NCI-H2081 (cell line): ENCODE data around the gene EIF4A3.
"Not testable (repeated sequence)": the region's sequence is repeated elsewhere in the genome, so short reads cannot be mapped to it uniquely, and the experiment has no call there.

Source experiments
- DNase-seq, 2 experiments: peaks; one replicate each; lab custom pipeline; 2025; lab: John Stamatoyannopoulos, UW

The EIF4A3 gene

DNA sequence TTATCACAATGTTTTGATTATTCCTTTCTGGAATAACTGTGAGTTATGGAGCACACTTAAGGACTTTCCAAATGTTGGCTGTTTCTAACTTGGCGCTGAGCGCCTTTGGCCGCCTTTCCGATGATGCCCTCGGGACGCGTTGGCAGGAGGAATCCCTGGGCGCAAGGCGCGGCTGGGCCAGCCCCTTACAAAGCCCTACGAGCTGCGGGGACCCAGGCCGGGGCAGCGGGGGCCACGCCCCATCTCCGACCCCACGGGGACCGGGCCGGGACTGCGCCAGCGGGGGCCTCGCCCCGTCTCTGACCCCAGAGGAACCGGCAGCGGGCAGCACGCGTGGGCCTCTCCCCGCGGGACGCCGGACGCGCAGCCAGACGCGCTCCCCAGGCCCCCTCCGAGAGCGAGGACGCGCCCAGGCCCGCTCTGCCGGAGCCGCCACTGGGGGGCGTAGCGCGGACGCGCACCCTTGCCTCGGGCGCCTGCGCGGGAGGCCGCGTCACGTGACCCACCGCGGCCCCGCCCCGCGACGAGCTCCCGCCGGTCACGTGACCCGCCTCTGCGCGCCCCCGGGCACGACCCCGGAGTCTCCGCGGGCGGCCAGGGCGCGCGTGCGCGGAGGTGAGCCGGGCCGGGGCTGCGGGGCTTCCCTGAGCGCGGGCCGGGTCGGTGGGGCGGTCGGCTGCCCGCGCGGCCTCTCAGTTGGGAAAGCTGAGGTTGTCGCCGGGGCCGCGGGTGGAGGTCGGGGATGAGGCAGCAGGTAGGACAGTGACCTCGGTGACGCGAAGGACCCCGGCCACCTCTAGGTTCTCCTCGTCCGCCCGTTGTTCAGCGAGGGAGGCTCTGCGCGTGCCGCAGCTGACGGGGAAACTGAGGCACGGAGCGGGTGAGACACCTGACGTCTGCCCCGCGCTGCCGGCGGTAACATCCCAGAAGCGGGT, 45.6 kb downstream of the EIF4A3 start, which contains the start of gene GAA:
Gene GAA (plus strand): TSS at position 571 of the 935 bp plus-strand sequence. CDS start 3,006 bp downstream, outside the sequence.
- DNase-seq, result peak; percentile 87 to 88

GRCh38 chr17:80100035-80100323, 46.9 kb downstream of the EIF4A3 start:
- no peak for DNase-seq

GRCh38 chr17:80099291-80100034, 47.5 kb downstream of the EIF4A3 start:
- no peak for DNase-seq

DNA sequence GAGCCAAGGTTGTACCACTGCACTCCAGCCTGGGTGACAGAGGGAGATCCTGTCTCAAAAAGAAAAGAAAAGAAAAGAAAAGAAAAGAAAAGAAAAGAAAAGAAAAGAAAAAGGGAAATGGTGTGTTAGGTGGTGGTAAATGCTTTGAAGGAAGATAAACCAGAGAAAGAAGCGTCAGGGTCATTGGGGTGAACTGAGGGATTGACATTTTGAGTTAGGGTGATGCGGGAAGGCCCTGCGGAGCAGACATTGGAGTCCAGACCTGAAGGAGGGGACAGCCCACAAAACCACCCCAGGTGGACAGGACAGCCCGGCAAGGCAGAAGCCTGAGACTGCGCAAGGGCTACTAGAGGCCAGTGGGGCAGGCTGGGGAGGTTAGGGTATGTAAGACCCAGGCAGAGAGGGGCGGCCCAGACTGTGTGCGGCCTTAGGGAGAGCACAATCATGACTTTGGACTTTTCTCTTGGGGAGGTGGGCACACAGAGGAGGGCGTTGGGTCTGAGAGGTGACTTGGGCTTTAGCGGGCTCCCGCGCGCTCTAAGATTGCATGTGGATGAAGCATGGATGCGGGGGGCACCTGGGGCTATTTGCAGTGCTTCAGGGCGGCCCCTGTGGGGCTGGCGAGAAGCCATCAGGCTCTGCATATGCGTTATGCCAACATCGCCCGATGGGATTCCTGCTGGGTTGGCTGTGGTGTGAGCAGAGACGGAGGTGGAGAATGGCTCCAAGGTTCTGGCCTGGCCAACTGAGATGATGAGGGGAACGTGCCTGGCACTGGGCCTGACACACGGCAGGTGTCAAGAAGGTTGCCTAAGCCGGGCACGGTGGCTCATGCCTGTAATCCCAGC, 48.9 kb downstream of the EIF4A3 start:
- peak; percentile 15 to 49 for DNase-seq

DNA sequence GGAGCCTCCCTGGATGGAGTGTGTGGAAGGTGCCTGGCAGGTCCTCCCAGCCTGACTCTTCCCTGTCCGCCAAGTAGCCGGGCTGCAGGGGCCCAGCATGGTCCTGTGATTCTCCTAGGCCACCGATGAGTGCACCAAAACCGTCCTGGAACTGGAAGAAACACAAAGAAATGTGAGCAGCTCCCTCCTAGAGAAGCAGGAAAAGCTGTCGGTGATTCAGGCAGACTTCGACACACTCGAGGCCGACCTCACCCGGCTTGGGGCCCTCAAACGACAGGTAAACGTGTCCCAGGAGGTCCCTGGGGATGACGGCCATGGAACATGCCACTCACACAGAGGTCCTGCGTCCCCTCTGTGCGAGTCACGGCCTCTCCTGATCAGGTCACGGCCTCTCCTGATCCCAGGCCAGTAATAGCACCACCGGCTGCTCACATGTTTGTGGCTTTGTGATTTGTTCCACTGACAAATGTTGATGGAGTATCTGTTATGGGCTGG, 49.8 kb downstream of the EIF4A3 start:
- DNase-seq, result no peak

DNA sequence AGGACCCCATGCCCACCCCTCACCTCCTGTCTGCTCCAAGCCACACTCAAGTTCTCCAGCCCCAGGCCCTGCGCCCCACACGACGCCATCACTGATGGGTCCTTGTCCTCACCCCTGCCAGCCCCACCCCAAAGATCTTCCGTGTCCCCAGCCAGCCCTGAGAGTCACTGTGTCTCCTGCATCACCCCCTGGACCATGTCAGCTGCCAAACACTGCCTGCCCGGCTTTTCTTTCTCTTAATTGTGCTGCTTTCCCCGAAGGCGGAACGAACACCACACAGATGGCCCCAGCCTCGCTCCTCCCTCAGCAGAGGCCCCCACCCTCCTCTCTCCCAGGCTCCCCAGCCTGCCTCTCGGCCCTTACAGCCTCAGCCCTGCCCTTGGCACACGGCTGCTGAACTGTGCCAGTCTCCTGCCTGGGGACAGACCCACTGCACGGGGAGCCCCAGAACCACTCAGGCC, 50.3 kb downstream of the EIF4A3 start:
- DNase-seq, result no peak

DNA sequence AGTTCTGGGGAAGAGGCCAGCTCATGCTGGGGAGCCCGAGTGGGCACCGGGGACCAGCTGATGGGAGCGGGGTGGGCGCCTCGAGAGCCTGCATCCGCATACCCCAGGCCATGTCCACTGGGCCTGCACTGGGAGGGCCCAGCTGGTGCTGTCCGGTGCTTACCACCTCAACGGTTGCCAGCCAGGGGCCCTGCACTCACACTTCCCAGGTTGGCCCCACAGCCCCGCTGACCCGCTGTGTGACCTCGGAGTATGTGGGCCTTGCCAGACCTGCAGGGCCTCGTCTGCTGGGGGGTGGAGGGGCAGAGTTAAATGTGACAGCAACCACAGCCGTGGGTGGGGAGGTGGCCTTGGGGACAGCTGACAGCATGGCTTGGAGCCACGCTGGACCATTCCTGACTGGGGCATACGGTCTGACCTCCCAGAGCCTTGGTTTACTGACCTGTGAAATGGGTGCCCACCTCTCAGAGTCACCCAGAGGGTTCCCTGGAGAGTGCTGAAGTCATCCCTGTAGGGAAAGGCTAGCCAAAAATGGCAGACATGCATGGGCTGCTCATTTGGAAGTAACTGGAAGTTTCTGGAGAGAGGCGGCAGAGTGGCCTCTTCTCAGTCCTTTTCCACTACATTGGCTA, 51.0 kb downstream of the EIF4A3 start:
- DNase-seq, result no peak

- no peak for DNase-seq
Measured at GRCh38 chr17:80095038-80095843, 51.7 kb downstream of the EIF4A3 start.

DNA sequence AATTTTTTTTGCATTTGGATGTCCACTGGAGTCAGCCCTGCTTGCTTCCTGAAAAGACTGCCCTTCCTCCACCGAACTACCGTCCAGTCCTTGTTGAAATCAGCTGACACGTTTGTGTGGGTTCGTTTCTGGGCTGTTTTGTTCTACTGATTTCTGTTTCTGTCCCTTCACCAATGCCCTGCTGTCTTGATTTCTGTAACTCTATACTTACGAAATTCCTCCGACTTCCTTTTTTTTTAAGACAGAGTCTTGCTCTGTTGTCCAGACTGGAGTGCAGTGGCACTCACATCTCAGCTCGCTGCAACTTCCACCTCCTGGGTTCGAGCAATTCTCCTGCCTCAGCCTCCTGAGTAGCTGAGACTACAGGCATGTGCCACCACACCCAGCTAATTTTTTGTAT, 54.0 kb downstream of the EIF4A3 start:
- DNase-seq, result no peak

DNA sequence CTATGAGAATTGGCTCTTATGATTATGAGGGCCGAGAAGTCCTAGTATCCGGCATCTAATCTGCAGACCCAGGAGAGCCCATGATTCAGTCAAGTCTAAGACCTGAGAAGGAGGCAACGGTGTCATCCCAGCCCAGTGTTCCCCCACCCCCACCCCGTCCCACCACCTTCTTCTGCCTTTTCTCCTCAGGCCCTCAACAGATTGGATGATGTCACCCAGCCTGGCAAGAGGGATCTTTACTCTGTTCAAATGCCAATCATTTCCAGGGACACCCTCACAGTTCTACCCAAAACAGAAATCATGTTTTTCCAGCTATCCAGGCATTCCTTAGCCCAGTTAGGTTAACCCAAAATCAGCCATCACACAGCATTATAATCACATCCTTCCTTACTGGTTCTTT, 55.6 kb downstream of the EIF4A3 start:
- no peak for DNase-seq

- DNase-seq, result not testable (repeated sequence)
Measured at GRCh38 chr17:80090164-80090563, 56.8 kb downstream of the EIF4A3 start.

GRCh38 chr17:80089762-80090161, 57.2 kb downstream of the EIF4A3 start:
- DNase-seq, result no peak

DNA sequence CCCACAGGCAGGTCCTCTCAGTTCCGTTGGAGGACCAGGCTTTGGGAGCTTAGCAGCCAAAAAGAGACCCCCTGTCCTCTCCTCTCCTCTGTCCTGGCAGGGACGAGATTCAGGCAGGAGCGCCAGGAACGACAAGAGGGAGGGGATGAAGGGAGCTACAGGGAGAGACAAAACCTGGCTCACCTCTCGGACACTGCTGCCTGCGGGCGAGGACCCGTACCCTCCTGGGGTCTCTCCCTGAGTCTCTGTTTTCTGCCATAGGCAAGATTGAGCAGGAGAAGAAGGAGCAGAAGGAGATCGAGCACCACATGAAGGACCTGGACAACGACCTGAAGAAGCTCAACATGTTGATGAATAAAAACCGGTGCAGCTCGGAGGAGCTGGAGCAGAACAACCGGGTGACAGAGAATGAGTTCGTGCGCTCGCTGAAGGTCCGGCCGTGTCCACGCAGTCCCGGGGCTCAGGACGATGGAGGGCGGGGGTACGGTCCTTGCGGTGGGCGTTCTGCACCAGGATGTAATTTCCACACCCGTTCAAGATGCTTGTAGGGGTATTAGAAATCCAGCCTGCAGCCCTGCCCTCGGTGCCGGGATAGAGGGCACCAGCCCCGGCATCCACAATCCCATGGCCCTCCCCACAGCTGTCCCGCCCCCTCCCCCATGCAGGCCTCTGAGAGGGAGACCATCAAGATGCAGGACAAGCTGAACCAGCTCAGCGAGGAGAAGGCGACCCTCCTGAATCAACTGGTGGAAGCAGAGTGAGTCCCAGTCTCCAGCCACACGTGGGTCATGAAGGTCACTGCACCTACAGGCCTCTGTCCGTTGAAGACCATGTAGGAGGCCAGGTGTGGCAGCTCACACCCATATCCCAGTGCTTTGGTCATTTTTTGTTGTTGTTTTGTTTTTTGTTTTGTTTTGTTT, 59.3 kb downstream of the EIF4A3 start:
- no peak for DNase-seq

GRCh38 chr17:80086616-80087015, 60.3 kb downstream of the EIF4A3 start:
- no peak for DNase-seq

GRCh38 chr17:80086081-80086480, 60.8 kb downstream of the EIF4A3 start:
- DNase-seq, result peak; percentile 33 to 62

DNA sequence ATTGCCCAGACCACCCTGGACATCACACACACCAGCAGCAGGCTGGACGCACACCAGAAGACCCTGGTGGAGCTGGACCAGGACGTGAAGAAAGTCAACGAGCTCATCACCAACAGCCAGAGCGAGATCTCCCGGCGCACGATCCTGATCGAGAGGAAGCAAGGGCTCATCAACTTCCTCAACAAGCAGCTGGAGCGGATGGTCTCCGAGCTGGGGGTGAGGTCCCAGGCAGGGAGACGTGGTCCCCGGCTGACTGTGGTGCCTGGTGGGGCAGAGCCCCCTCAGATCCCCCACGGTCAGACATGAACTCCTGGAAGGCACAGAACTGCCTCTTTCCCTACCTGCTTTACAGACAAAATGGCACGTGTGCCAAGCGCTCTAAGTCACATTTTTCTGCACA, 62.2 kb downstream of the EIF4A3 start:
- DNase-seq, result no peak
